Gastroesophageal sphincter (tissue), 4 donors: Measurements from ENCODE around the gene ZSWIM6. TPM values are rescaled to one million over a fixed set of nuclear protein-coding genes. Genes with fewer than 3 reads are reported as not detected.

Source experiments
- ATAC-seq: fragments of 150-250 bp; one replicate; pipeline ENCODE4 v1.9.1; 2016; ENCODE audit warnings: mild to moderate bottlenecking, moderate library complexity
- H3K27ac ChIP-seq, 4 donors: fragments of 200-600 bp; sonication (generic) in 3 of 4; 1 replicate in 3 of 4; 2 replicates in 1 of 4; pipeline ENCODE4 v1.5.1; 2016 to 2019
- H3K27me3 ChIP-seq: fragments of 200-600 bp; sonication (generic); one replicate; pipeline ENCODE4 v1.5.1; 2019
- H3K36me3 ChIP-seq, 2 donors: fragments of 200-600 bp; sonication (generic); one replicate each; pipeline ENCODE4 v1.5.1; 2019; ENCODE audit warnings: control low read depth in 1 of 2
- H3K4me1 ChIP-seq, 3 donors: fragments of 200-600 bp; sonication (generic); 1 replicate in 2 of 3; 2 replicates in 1 of 3; pipeline ENCODE4 v1.5.1; 2016 to 2019; ENCODE audit warnings: control low read depth in 2 of 3
- H3K4me3 ChIP-seq, 2 donors: fragments of 200-600 bp; sonication (generic); one replicate each; pipeline ENCODE4 v1.5.1; 2019; ENCODE audit warnings: mild to moderate bottlenecking in 1 of 2, moderate library complexity in 1 of 2
- H3K9me3 ChIP-seq, 3 donors: fragments of 200-600 bp; sonication (generic); one replicate each; pipeline ENCODE4 v1.5.1; 2017 to 2019; ENCODE audit warnings: control low read depth in 2 of 3
- EP300 ChIP-seq: sonication (generic); formaldehyde crosslinking; IDR thresholded peaks from one replicate; pipeline ENCODE4 v1.6.1; 2017; ENCODE audit warnings: antibody characterized with exemption, mild to moderate bottlenecking
- POLR2A ChIP-seq, 2 donors: fragments of 450-650 bp; IDR thresholded peaks; one replicate each; pipeline ENCODE4 v1.6.1; 2017; ENCODE audit warnings: antibody characterized with exemption in 2 of 2, mild to moderate bottlenecking in 2 of 2, moderate library complexity in 1 of 2
- POLR2AphosphoS5 ChIP-seq: sonication (generic); formaldehyde crosslinking; IDR thresholded peaks from one replicate; pipeline ENCODE4 v1.6.1; 2017; ENCODE audit warnings: antibody characterized with exemption
- WGBS, 2 donors: methylation state at CpG; one replicate each; pipeline ENCODE4 v1.1.5; 2018; ENCODE audit warnings: low coverage in 1 of 2; 5-methylcytosine and 5-hydroxymethylcytosine counted together
- total RNA-seq, 4 donors: library from RNA; depleted of rRNA; stranded (reverse); fragments of >200 nt; gene quantifications; one replicate each; pipeline ENCODE4 v1.1.0, GENCODE V29; 2016
- TF ChIP-seq, protein P1 (sequence below), 4 experiments: fragments of 200-600 bp in 2 of 4; fragments of 450-650 bp in 2 of 4; sonication (generic) in 1 of 4; IDR thresholded peaks; one replicate each; pipeline ENCODE4 v1.5.1; 2017 to 2019; ENCODE audit warnings: antibody characterized with exemption in 4 of 4, mild to moderate bottlenecking in 2 of 4, moderate library complexity in 2 of 4

ZSWIM6 gene
- total RNA-seq, 4 donors from 2014 or later, result 8.9 to 20.9 (median 12.3) TPM

DNA sequence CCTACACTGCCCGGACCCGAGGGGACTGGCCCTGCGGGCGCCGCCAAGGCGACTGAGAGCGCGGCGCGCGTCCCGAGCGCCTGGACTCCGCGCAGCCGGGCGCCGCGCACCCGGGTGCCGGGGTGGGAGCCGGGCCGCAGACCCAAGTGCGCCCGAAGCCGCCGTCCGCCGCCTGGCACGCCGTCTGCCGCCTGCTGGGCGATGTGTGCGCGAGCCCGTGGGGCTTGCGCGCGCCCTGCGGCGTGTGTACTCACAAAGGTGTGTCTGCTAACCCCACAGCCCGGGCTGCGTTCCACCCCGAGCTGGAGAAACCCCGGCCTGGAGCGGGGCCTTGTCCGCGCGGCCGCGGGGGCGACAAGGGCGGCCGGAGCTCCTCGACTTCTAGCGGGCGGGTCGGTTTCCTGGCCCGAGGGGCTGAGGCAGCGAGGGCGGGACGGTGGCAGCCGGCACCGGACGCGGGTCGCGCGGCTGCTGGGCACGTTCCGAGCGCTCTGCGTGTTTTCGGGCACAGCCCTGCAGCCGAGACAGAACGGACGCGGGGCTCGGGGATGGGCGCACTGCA lies 1.1 kb upstream of the ZSWIM6 start:
- WGBS, 2 donors, result 1% methylated on average over 19 of the region's 80 CpGs; no CpG with 5 or more reads in 1 of the 2 donors
- Histone ChIP-seq H3K4me1 (peaks cover 0 to 44% (median 16%) of the 10 kb centered on the region in 3 donors), H3K4me3 (peak overlapping the region; percentile 86 to 97), H3K36me3 (no peaks in the 10 kb centered on the region), H3K27ac (peak overlapping the region; percentile 82 to 99 (median 98)), H3K9me3 (no peaks in the 10 kb centered on the region), H3K27me3 (no peaks in the 10 kb centered on the region)
- peak; percentile 33 for ATAC-seq
- TF ChIP-seq, protein P1, sequence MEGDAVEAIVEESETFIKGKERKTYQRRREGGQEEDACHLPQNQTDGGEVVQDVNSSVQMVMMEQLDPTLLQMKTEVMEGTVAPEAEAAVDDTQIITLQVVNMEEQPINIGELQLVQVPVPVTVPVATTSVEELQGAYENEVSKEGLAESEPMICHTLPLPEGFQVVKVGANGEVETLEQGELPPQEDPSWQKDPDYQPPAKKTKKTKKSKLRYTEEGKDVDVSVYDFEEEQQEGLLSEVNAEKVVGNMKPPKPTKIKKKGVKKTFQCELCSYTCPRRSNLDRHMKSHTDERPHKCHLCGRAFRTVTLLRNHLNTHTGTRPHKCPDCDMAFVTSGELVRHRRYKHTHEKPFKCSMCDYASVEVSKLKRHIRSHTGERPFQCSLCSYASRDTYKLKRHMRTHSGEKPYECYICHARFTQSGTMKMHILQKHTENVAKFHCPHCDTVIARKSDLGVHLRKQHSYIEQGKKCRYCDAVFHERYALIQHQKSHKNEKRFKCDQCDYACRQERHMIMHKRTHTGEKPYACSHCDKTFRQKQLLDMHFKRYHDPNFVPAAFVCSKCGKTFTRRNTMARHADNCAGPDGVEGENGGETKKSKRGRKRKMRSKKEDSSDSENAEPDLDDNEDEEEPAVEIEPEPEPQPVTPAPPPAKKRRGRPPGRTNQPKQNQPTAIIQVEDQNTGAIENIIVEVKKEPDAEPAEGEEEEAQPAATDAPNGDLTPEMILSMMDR (IDR thresholded peaks at IDR 0.05), result peak in 3 of 4 experiments; percentile 62 to 73 (median 66)
- peak; percentile 40 to 61 for TF ChIP-seq POLR2A (IDR thresholded peaks at IDR 0.05)
- no peak for TF ChIP-seq EP300
- TF ChIP-seq POLR2AphosphoS5, result peak; percentile 3

DNA sequence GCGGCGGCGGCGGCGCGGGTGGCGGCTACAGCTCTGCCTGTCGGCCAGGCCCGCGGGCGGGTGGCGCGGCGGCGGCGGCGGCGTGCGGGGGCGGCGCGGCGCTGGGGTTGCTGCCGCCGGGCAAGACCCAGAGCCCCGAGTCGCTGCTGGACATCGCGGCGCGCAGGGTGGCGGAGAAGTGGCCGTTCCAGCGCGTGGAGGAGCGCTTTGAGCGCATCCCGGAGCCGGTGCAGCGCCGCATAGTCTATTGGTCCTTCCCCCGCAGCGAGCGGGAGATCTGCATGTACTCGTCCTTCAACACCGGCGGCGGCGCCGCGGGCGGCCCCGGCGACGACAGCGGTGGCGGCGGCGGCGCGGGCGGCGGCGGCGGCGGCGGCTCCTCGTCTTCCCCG lies 296 bp downstream of the ZSWIM6 start:
- ATAC-seq, result peak; percentile 3
- H3K36me3 ChIP-seq, result no peaks in the 10 kb centered on the region
- peaks cover 0 to 54% (median 16%) of the 10 kb centered on the region in 3 donors for H3K4me1 ChIP-seq
- H3K27ac ChIP-seq, result peak overlapping the region; percentile 76 to 99 (median 98)
- H3K27me3 ChIP-seq, result no peaks in the 10 kb centered on the region
- H3K4me3 ChIP-seq, result peak overlapping the region; percentile 57 to 97
- H3K9me3 ChIP-seq, result no peaks in the 10 kb centered on the region
- TF ChIP-seq EP300 (no peak), POLR2A (IDR thresholded peaks at IDR 0.05) (no peak)
- TF ChIP-seq, protein P1 (IDR thresholded peaks at IDR 0.05), result no peak
- WGBS, 2 donors, result 0% methylated on average over 2 of the region's 69 CpGs; no CpG with 5 or more reads in 1 of the 2 donors

DNA sequence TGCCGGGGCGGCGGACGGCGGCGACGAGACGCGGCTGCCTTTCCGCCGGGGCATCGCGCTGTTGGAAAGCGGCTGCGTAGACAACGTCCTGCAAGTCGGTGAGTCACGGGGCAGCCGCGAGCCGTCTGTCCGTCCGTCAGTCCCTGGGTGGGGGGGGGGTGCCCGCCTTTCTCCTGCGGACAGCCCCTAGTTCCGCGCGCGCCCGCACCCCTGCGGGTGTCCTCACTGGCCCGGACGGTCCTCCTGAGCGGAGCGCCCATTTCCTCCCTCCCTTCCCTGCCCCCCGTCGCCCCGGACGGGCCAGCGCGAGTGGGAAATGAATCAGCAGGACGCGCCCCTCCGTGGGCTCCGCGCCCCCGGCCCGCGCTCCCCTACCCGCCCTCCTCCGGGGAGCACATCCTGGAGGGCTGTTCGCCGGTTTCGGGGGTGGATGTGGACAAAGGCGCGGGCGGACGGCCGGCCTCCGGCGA lies 828 bp downstream of the ZSWIM6 start:
- H3K4me3 ChIP-seq, result peak overlapping the region; percentile 88 to 97
- ATAC-seq, result no peak
- TF ChIP-seq POLR2AphosphoS5 (peak; percentile 50), EP300 (no peak), POLR2A (IDR thresholded peaks at IDR 0.05) (peak in 1 of 2 donors; percentile 6)
- H3K27me3 ChIP-seq, result no peaks in the 10 kb centered on the region
- H3K4me1 ChIP-seq, result peaks cover 0 to 54% (median 16%) of the 10 kb centered on the region in 3 donors
- no peaks in the 10 kb centered on the region for H3K9me3 ChIP-seq
- H3K36me3 ChIP-seq, result no peaks in the 10 kb centered on the region
- H3K27ac ChIP-seq, result peak overlapping the region; percentile 58 to 99 (median 98)
- no CpG with 5 or more reads among the region's 61 CpGs for WGBS, 2 donors

DNA sequence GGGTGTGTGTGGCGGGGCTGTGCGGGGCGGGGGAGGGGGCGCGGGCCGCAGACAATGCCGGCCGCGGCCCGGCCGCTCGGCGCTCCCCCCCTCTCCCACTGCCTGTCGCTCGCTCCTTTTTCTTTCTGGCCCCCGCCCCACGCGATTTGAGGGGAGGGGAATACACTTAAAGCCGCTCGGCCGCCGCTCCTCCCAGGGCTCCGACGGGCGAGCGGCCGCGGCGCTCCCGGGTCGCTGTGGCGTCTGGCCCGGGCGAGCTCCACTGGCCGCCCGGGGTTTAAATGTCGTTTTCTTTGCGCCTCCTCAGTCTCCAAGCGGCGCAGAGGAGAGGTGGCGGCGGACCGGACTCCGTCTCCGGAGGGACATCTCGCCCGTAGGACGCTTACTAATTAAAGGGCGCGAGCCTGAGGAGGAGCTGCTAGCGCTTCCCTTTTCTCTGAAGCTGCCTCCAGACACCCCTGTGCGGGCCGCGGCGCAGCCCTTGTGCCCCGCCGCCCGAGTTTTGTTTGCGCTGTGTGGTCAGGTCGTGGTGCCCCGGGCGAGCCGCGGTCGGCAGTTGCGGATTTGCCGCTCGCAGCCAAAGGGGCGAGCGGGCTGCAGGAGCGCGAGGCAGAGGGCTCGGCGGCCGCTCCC lies 1.4 kb downstream of the ZSWIM6 start:
- H3K27me3 ChIP-seq, result no peaks in the 10 kb centered on the region
- peaks cover 0 to 50% (median 16%) of the 10 kb centered on the region in 3 donors for H3K4me1 ChIP-seq
- no peaks in the 10 kb centered on the region for H3K36me3 ChIP-seq
- H3K27ac ChIP-seq, result peak overlapping the region; percentile 58 to 99 (median 98)
- H3K4me3 ChIP-seq, result peak overlapping the region; percentile 88 to 97
- TF ChIP-seq POLR2AphosphoS5, result peak; percentile 10
- no peak for TF ChIP-seq EP300
- TF ChIP-seq, protein P1 (IDR thresholded peaks at IDR 0.05), result peak in 1 of 4 experiments; percentile 15
- TF ChIP-seq POLR2A (IDR thresholded peaks at IDR 0.05), result peak in 1 of 2 donors; percentile 4
- WGBS, 2 donors, result 0% methylated on average over 5 of the region's 75 CpGs; no CpG with 5 or more reads in 1 of the 2 donors
- H3K9me3 ChIP-seq, result no peaks in the 10 kb centered on the region
- ATAC-seq, result no peak

DNA sequence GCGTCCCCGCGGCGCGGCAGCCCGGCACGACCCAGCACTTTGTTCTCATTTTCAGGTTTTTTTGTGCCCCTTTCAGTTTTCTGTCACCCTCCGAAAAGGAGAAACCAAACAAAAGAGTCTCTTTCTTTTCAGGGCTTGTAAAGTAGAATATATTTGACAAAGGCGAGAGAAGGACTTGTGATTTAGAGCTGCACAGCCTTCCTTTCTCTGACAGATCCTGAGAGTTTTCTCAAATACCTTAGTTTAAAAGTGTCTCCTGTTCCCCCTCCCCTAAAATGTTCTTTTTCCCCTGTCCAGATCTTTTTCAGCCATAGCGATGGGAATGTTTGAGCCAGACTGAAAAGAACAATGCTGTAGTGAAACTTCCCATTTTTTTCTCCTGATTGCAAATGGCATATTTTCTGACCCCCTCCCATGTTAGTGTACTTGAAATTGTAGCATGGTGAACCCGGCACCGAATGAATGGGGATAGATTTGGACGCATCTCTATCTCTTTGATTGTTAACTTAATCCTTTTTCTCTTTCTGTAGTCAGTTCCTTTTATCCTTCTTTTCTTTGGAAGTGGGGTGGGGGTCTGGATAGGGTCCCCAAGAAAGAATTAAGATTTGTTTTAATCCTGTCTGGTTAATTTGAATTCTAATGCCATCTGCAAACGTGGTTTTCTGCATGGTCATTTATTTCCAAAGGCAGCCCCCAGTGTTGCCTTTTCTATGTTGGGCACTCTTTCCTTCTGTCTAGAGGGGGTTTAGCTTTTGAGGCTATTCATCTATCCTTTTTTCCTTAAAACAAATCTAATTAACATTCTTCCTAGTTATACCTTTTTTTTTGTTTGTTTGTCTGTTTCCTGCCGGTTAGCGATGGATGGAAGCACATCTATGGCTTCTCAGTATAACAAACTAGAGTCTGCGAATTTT lies 2.2 kb downstream of the ZSWIM6 start:
- WGBS, 2 donors, result 3 to 11% methylated on average over 12 to 17 of the region's 17 CpGs
- peak overlapping the region; percentile 58 to 99 (median 98) for H3K27ac ChIP-seq
- no peak for ATAC-seq
- TF ChIP-seq POLR2AphosphoS5, result no peak
- TF ChIP-seq POLR2A (IDR thresholded peaks at IDR 0.05), result no peak
- TF ChIP-seq EP300, result no peak
- TF ChIP-seq, protein P1 (IDR thresholded peaks at IDR 0.05), result no peak
- peaks cover 0 to 45% (median 16%) of the 10 kb centered on the region in 3 donors for H3K4me1 ChIP-seq
- H3K36me3 ChIP-seq, result no peaks in the 10 kb centered on the region
- H3K27me3 ChIP-seq, result no peaks in the 10 kb centered on the region
- peak overlapping the region; percentile 88 to 97 for H3K4me3 ChIP-seq
- H3K9me3 ChIP-seq, result no peaks in the 10 kb centered on the region
